HepG2 (cell line): ENCODE measurements around the gene MTM1. TPM values are rescaled to one million over a fixed set of nuclear protein-coding genes. Genes with fewer than 3 reads are reported as not detected.

Source experiments
- ATAC-seq: fragments of 200-7000 bp; cut with Tn5 transposase; 3 replicates; pipeline ENCODE4 v1.9.1; 2020; ENCODE audit warnings: mild to moderate bottlenecking, moderate library complexity
- BruUV-seq: library from RNA; stranded (reverse); fragments of 400-500 nt; replicated peaks from 2 replicates; lab custom pipeline; 2021; lab: Mats Ljungman, UMichigan
- CTCF ChIA-PET: fragments of 300-600 bp; formaldehyde crosslinking; extraction: SDS; loops from one replicate; lab custom pipeline; 2021; ENCODE audit warnings: low total read pairs, inconsistent platforms, low intra/inter-chr PET ratio; lab: Yijun Ruan, JAX
- POLR2A ChIA-PET: fragments of 350-600 bp; sonication (Branson Sonifier 250); formaldehyde crosslinking; loops from one replicate; lab custom pipeline; 2020; ENCODE audit warnings: antibody characterized with exemption, inconsistent platforms; lab: Yijun Ruan, JAX
- DNase-seq: peaks from one replicate; pipeline ENCODE4 v3.0.0-alpha.2; 2015; ENCODE audit warnings: low spot score
- FAIRE-seq: peaks from 3 replicates; lab custom pipeline; 2011; peaks lifted over from hg19 to GRCh38; lab: Jason Lieb, UNC
- H2AFZ ChIP-seq: one replicate; pipeline ENCODE4 v1.6.1; 2011; ENCODE audit warnings: low read length, inconsistent platforms
- H3K27ac ChIP-seq: fragments of 300-600 bp; 3 replicates; pipeline ENCODE4 v1.8.0; 2011; ENCODE audit warnings: mixed run types, mild to moderate bottlenecking, mixed read lengths, low read length, inconsistent platforms; ENCODE audit not compliant: insufficient read depth; ENCODE audit errors: extremely low read length
- H3K27me3 ChIP-seq, 2 experiments: fragments of 200-600 bp in 1 of 2; 2 replicates in 1 of 2; 3 replicates in 1 of 2; pipeline versions ENCODE4 v1.6.0 to v1.8.0; 2011; ENCODE audit warnings: low read length in 2 of 2, mild to moderate bottlenecking in 2 of 2, moderate library complexity in 2 of 2, inconsistent platforms in 1 of 2; ENCODE audit not compliant: insufficient read depth in 2 of 2, control insufficient read depth in 1 of 2
- H3K36me3 ChIP-seq, 2 experiments: fragments of 200-600 bp in 1 of 2; replicated peaks in 1 of 2; 2 replicates in 1 of 2; 3 replicates in 1 of 2; pipeline versions ENCODE4 v1.5.1 to v1.8.0; 2011; ENCODE audit warnings: low read length in 2 of 2, inconsistent platforms in 1 of 2; ENCODE audit not compliant: insufficient read depth in 2 of 2, control insufficient read depth in 1 of 2
- H3K4me1 ChIP-seq: 2 replicates; pipeline ENCODE4 v1.5.1; 2012; ENCODE audit warnings: low read length, inconsistent platforms; ENCODE audit not compliant: insufficient read depth
- H3K4me2 ChIP-seq: 2 replicates; pipeline ENCODE4 v1.6.0; 2011; ENCODE audit warnings: low read depth, low read length, inconsistent platforms
- H3K4me3 ChIP-seq, 3 experiments: fragments of 200-600 bp in 1 of 3; sonication (generic), shearing (Covaris generic) in 1 of 3; replicated peaks in 1 of 3; 2 replicates each; pipeline ENCODE4 v1.5.1; 2011 to 2016; ENCODE audit warnings: low read length in 3 of 3, inconsistent platforms in 2 of 3, low read depth in 2 of 3, mild to moderate bottlenecking in 2 of 3, control low read depth in 1 of 3, mixed read lengths in 1 of 3; ENCODE audit not compliant: insufficient read depth in 1 of 3
- H3K79me2 ChIP-seq: one replicate; pipeline ENCODE4 v1.6.1; 2011; ENCODE audit warnings: low read length, inconsistent platforms; ENCODE audit not compliant: insufficient read depth
- H3K9ac ChIP-seq: 2 replicates; pipeline ENCODE4 v1.6.0; 2011; ENCODE audit warnings: mild to moderate bottlenecking, low read depth, low read length, inconsistent platforms; ENCODE audit not compliant: insufficient read depth
- H3K9me3 ChIP-seq: 2 replicates; pipeline ENCODE4 v1.5.1; 2012; ENCODE audit warnings: mild to moderate bottlenecking, low read length
- H4K20me1 ChIP-seq: 2 replicates; pipeline ENCODE4 v1.6.0; 2011; ENCODE audit warnings: inconsistent platforms, mild to moderate bottlenecking, low read length, moderate library complexity; ENCODE audit not compliant: insufficient read depth
- BORCS8-MEF2B ChIP-seq: sonication (generic); formaldehyde crosslinking; IDR thresholded peaks from 2 replicates; pipeline ENCODE4 v1.8.0; 2022; ENCODE audit warnings: mild to moderate bottlenecking, missing genetic modification reagents
- DNMT1 ChIP-seq: sonication (generic); formaldehyde crosslinking; IDR thresholded peaks from 2 replicates; pipeline ENCODE4 v1.5.1; 2020; ENCODE audit warnings: mild to moderate bottlenecking, missing genetic modification reagents
- ETS1 ChIP-seq: sonication (generic); formaldehyde crosslinking; IDR thresholded peaks from 2 replicates; pipeline ENCODE4 v1.4.0; 2020; ENCODE audit warnings: missing genetic modification reagents
- HMGXB4 ChIP-seq, 2 experiments: sonication (generic) in 1 of 2; formaldehyde crosslinking in 1 of 2; IDR thresholded peaks; 2 replicates each; pipeline versions ENCODE4 v1.4.0 to v1.6.1; 2018 to 2020; ENCODE audit warnings: missing genetic modification reagents in 2 of 2, borderline replicate concordance in 1 of 2, low read depth in 1 of 2, mild to moderate bottlenecking in 1 of 2, missing biosample characterization in 1 of 2
- HOXA5 ChIP-seq: sonication (generic); formaldehyde crosslinking; IDR thresholded peaks from 2 replicates; pipeline ENCODE4 v1.4.0; 2020; ENCODE audit warnings: missing genetic modification reagents
- IKZF5 ChIP-seq: IDR thresholded peaks from 2 replicates; pipeline ENCODE4 v1.6.1; 2018; ENCODE audit warnings: missing genetic modification reagents, mild to moderate bottlenecking, missing compliant biosample characterization
- RCOR2 ChIP-seq: IDR thresholded peaks from 2 replicates; pipeline ENCODE4 v1.6.1; 2016; ENCODE audit warnings: missing biosample characterization, missing genetic modification reagents
- SALL2 ChIP-seq: sonication (generic); formaldehyde crosslinking; IDR thresholded peaks from 2 replicates; pipeline ENCODE4 v1.8.1; 2023; ENCODE audit warnings: mild to moderate bottlenecking, missing genetic modification reagents, inconsistent platforms
- ZMYM3 ChIP-seq: sonication (generic); formaldehyde crosslinking; IDR thresholded peaks from 2 replicates; pipeline ENCODE4 v1.5.1; 2020; ENCODE audit warnings: mild to moderate bottlenecking, missing genetic modification reagents
- ZNF101 ChIP-seq: sonication (generic); formaldehyde crosslinking; IDR thresholded peaks from 2 replicates; pipeline ENCODE4 v1.4.0; 2020; ENCODE audit warnings: mild to moderate bottlenecking, low read depth, missing genetic modification reagents, borderline replicate concordance
- ZNF768 ChIP-seq: sonication (generic); formaldehyde crosslinking; IDR thresholded peaks from 2 replicates; pipeline ENCODE4 v1.4.0; 2020; ENCODE audit warnings: missing genetic modification reagents
- WGBS: methylation state at CpG from one replicate; pipeline ENCODE4 v1.1.6; 2017; ENCODE audit warnings: low lambda C conversion rate; 5-methylcytosine and 5-hydroxymethylcytosine counted together
- in situ Hi-C: cut with HindIII; loops from 2 replicates; pipeline ENCODE4 v1.10.0; 2017; ENCODE audit warnings: low pct_unique_long_range_greater_than_20kb; ENCODE audit not compliant: extremely low pct_ligation_motif_present
- intact Hi-C: fragments of 100-400 bp; cut with micrococcal nuclease; formaldehyde crosslinking; loops from one replicate; pipeline ENCODE4 v1.10.0; 2022; ENCODE audit not compliant: unreplicated experiment
- polyA plus RNA-seq, 8 experiments: library from polyadenylated mRNA; depleted of rRNA in 3 of 8; stranded (reverse) in 7 of 8; unstranded in 1 of 8; fragments of >200 nt; fragmentation: Illumina TruSeq in 4 of 8; extraction: Trizol in 4 of 8; gene quantifications; 2 replicates each; pipeline versions ENCODE4 v1.2.1 to v1.2.3, GENCODE V29; 2011 to 2016; ENCODE audit warnings: low read depth in 4 of 8, missing spikeins in 1 of 8, mixed read lengths in 1 of 8; ENCODE audit not compliant: insufficient read depth in 1 of 8
- total RNA-seq, 5 experiments: library from RNA; depleted of rRNA; stranded (reverse); fragments of >200 nt; fragmentation: Illumina TruSeq; extraction: Trizol; gene quantifications; 2 replicates each; pipeline ENCODE4 v1.2.3, GENCODE V29; 2016; ENCODE audit warnings: low read depth in 1 of 5

Gene MTM1
- total and polyA plus RNA-seq, 2 of the 13 experiments (the other 11 are each of a cell fraction or from before 2014, with no cell fraction given): 12.0 to 15.2 TPM

GRCh38 chrX:150643958-150644357 lies 75.5 kb downstream of the MTM1 start:
- ChIA-PET POLR2A (no interaction called here), CTCF (no interaction called here)
- 98% methylated on average over 2 of the region's 2 CpGs for WGBS
- FAIRE-seq (no peak), DNase-seq (no peak), ATAC-seq (no peak)
- Histone ChIP-seq H3K9ac (no peak overlapping the region), H3K9me3 (no peaks in the 10 kb centered on the region), H3K36me3 (peaks cover 4 to 48% of the 10 kb centered on the region in 2 experiments; a peak in 3 of 5 replicates), H3K4me1 (no peaks in the 10 kb centered on the region), H3K4me2 (no peak overlapping the region), H3K79me2 (no peaks in the 10 kb centered on the region), H4K20me1 (no peaks in the 10 kb centered on the region), H3K27ac (no peak overlapping the region), H3K27me3 (no peaks in the 10 kb centered on the region), H2AFZ (no peak overlapping the region), H3K4me3 (no peak overlapping the region)
- in situ Hi-C loops: no loop called here
- no peak for TF ChIP-seq BORCS8-MEF2B (CRISPR knock-in tag)
- no peak for TF ChIP-seq ZNF101
- TF ChIP-seq SALL2 (CRISPR knock-in tag): no peak
- no peak for TF ChIP-seq ETS1 (CRISPR knock-in tag)
- TF ChIP-seq HOXA5 (CRISPR knock-in tag): no peak
- TF ChIP-seq DNMT1: no peak
- no peak for TF ChIP-seq ZNF768
- no peak for TF ChIP-seq IKZF5 (CRISPR knock-in tag)
- no peak for TF ChIP-seq RCOR2 (CRISPR knock-in tag)
- TF ChIP-seq HMGXB4 (CRISPR knock-in tag; IDR thresholded peaks at IDR 0.05; ENCODE audit: borderline replicate concordance in 1 of 2, low read depth in 1 of 2): no peak
- TF ChIP-seq ZMYM3 (CRISPR knock-in tag): no peak
- intact Hi-C loops: loop anchor here (1.0 to 2.0 kb wide), 2 partner anchors 100 to 103 kb away; no protein-coding TSS in a partner anchor
- no TSS peak for BruUV-seq
